H9 (cell line): ENCODE measurements around the gene GABRB1. TPM values are rescaled to one million over a fixed set of nuclear protein-coding genes. Genes with fewer than 3 reads are reported as not detected.

Experiments used
- DNase-seq: peaks from one replicate; pipeline ENCODE4 v3.0.0-alpha.2; 2017
- H2AFZ ChIP-seq: one replicate; pipeline ENCODE4 v1.6.1; 2013; ENCODE audit warnings: mild to moderate bottlenecking, low read length, control low read depth, moderate library complexity
- H2AK5ac ChIP-seq: 2 replicates; pipeline ENCODE4 v1.6.1; 2013; ENCODE audit warnings: low read length, control low read depth, mixed read lengths; ENCODE audit not compliant: insufficient read length
- H2BK120ac ChIP-seq: one replicate; pipeline ENCODE4 v1.6.1; 2013; ENCODE audit warnings: low read depth, mild to moderate bottlenecking, low read length, control low read depth, inconsistent platforms; ENCODE audit not compliant: poor library complexity, severe bottlenecking
- H2BK12ac ChIP-seq: 2 replicates; pipeline ENCODE4 v1.6.1; 2013; ENCODE audit warnings: low read length, control low read depth, mixed read lengths, low read depth; ENCODE audit not compliant: insufficient read length
- H2BK15ac ChIP-seq: 2 replicates; pipeline ENCODE4 v1.6.1; 2013; ENCODE audit warnings: low read depth, low read length, control low read depth
- H2BK20ac ChIP-seq: one replicate; pipeline ENCODE4 v1.6.1; 2013; ENCODE audit warnings: low read depth, mild to moderate bottlenecking, low read length, control low read depth, inconsistent platforms; ENCODE audit not compliant: poor library complexity, severe bottlenecking
- H2BK5ac ChIP-seq: 2 replicates; pipeline ENCODE4 v1.6.1; 2013; ENCODE audit warnings: low read length, control low read depth, mixed read lengths; ENCODE audit not compliant: insufficient read length
- H3K14ac ChIP-seq: 2 replicates; pipeline ENCODE4 v1.6.1; 2013; ENCODE audit warnings: low read length, control low read depth; ENCODE audit not compliant: insufficient read depth
- H3K18ac ChIP-seq: 2 replicates; pipeline ENCODE4 v1.6.1; 2013; ENCODE audit warnings: low read depth, mild to moderate bottlenecking, mixed read lengths, low read length, control low read depth; ENCODE audit not compliant: insufficient read length
- H3K23ac ChIP-seq: 2 replicates; pipeline ENCODE4 v1.6.1; 2013; ENCODE audit warnings: low read length, control low read depth, mixed read lengths, low read depth; ENCODE audit not compliant: insufficient read length
- H3K23me2 ChIP-seq: 2 replicates; pipeline ENCODE4 v1.6.1; 2013; ENCODE audit warnings: low read depth, mild to moderate bottlenecking, mixed read lengths, low read length, control low read depth; ENCODE audit not compliant: insufficient read length, poor library complexity, severe bottlenecking
- H3K27ac ChIP-seq: 2 replicates; pipeline ENCODE4 v1.5.1; 2013; ENCODE audit warnings: low read length, control low read depth, mixed read lengths, low read depth; ENCODE audit not compliant: insufficient read length
- H3K27me3 ChIP-seq: 2 replicates; pipeline ENCODE4 v1.6.1; 2013; ENCODE audit warnings: low read length, control low read depth, inconsistent platforms; ENCODE audit not compliant: insufficient read depth
- H3K4ac ChIP-seq: 2 replicates; pipeline ENCODE4 v1.6.1; 2013; ENCODE audit warnings: low read depth, mild to moderate bottlenecking, control low read depth, inconsistent platforms, low read length, moderate library complexity
- H3K4me1 ChIP-seq: 2 replicates; pipeline ENCODE4 v1.6.1; 2013; ENCODE audit warnings: low read length, control low read depth, inconsistent platforms; ENCODE audit not compliant: insufficient read depth
- H3K4me2 ChIP-seq: 2 replicates; pipeline ENCODE4 v1.6.1; 2013; ENCODE audit warnings: low read length, control low read depth, mixed read lengths; ENCODE audit not compliant: insufficient read length, insufficient read depth
- H3K56ac ChIP-seq: 2 replicates; pipeline ENCODE4 v1.6.1; 2013; ENCODE audit warnings: low read depth, mild to moderate bottlenecking, mixed read lengths, low read length, control low read depth; ENCODE audit not compliant: insufficient read length
- H3K79me1 ChIP-seq: 2 replicates; pipeline ENCODE4 v1.6.1; 2013; ENCODE audit warnings: low read depth, mild to moderate bottlenecking, moderate library complexity, low read length, control low read depth, inconsistent platforms; ENCODE audit not compliant: insufficient read depth, poor library complexity, severe bottlenecking
- H3K79me2 ChIP-seq: 2 replicates; pipeline ENCODE4 v1.6.1; 2013; ENCODE audit warnings: low read length, control low read depth, inconsistent platforms; ENCODE audit not compliant: insufficient read depth
- H3K9ac ChIP-seq: 2 replicates; pipeline ENCODE4 v1.6.1; 2013; ENCODE audit warnings: low read length, control low read depth, mixed read lengths; ENCODE audit not compliant: insufficient read length; ENCODE audit errors: extremely low read depth
- H3K9me3 ChIP-seq: one replicate; pipeline ENCODE4 v1.6.1; 2013; ENCODE audit warnings: low read depth, low read length, inconsistent platforms; ENCODE audit not compliant: control insufficient read depth
- H3T11ph ChIP-seq: one replicate; pipeline ENCODE4 v1.6.1; 2013; ENCODE audit warnings: mild to moderate bottlenecking, low read length, control low read depth, inconsistent platforms
- H4K20me1 ChIP-seq: one replicate; pipeline ENCODE4 v1.6.1; 2013; ENCODE audit not compliant: control insufficient read depth, insufficient read length, insufficient read depth
- H4K5ac ChIP-seq: 2 replicates; pipeline ENCODE4 v1.6.1; 2013; ENCODE audit warnings: low read depth, mild to moderate bottlenecking, mixed read lengths, low read length, control low read depth; ENCODE audit not compliant: insufficient read length
- H4K8ac ChIP-seq: replicated peaks from 2 replicates; pipeline ENCODE4 v1.6.1; 2013; ENCODE audit warnings: low read length, control low read depth, mixed read lengths, low read depth; ENCODE audit not compliant: insufficient read length
- H4K91ac ChIP-seq: 2 replicates; pipeline ENCODE4 v1.6.1; 2013; ENCODE audit warnings: low read depth, mild to moderate bottlenecking, moderate library complexity, mixed read lengths, low read length, control low read depth; ENCODE audit not compliant: insufficient read length
- H3K27ac Mint-ChIP-seq, 3 experiments: 2 replicates in 2 of 3; 3 replicates in 1 of 3; pipeline ENCODE4 v1.8.0; 2020 to 2021; ENCODE audit warnings: mixed read lengths in 3 of 3, mild to moderate bottlenecking in 1 of 3, moderate library complexity in 1 of 3
- H3K27me3 Mint-ChIP-seq: 2 replicates; pipeline ENCODE4 v1.8.0; 2021; ENCODE audit warnings: low read depth, mild to moderate bottlenecking, moderate library complexity, mixed read lengths
- H3K36me3 Mint-ChIP-seq, 3 experiments: 2 replicates in 2 of 3; 3 replicates in 1 of 3; pipeline ENCODE4 v1.8.0; 2020 to 2021; ENCODE audit warnings: low read depth in 3 of 3, mixed read lengths in 3 of 3; ENCODE audit not compliant: insufficient read depth in 1 of 3
- H3K4me1 Mint-ChIP-seq, 2 experiments: 2 replicates each; pipeline ENCODE4 v1.8.0; 2020; ENCODE audit warnings: mixed read lengths in 2 of 2
- H3K4me3 Mint-ChIP-seq, 2 experiments: 2 replicates in 1 of 2; 3 replicates in 1 of 2; pipeline ENCODE4 v1.8.0; 2020 to 2021; ENCODE audit warnings: mild to moderate bottlenecking in 2 of 2, mixed read lengths in 2 of 2, moderate library complexity in 1 of 2
- H3K9me3 Mint-ChIP-seq, 2 experiments: 2 replicates in 1 of 2; 3 replicates in 1 of 2; pipeline ENCODE4 v1.8.0; 2020; ENCODE audit warnings: mild to moderate bottlenecking in 2 of 2, mixed read lengths in 2 of 2, moderate library complexity in 1 of 2
- CTCF ChIP-seq: fragments of 200-600 bp; sonication (generic); conservative IDR thresholded peaks from 3 replicates; pipeline ENCODE4 v1.8.0; 2021; ENCODE audit warnings: antibody characterized with exemption, mild to moderate bottlenecking
- WGBS: extraction: QIAGEN DNeasy Blood & Tissue Kit; methylation state at CpG from one replicate; pipeline ENCODE4 v1.1.7; 2013; ENCODE audit warnings: missing lambda C conversion rate, low lambda C conversion rate, mixed read lengths; ENCODE audit not compliant: insufficient read length; ENCODE audit errors: extremely low coverage; 5-methylcytosine and 5-hydroxymethylcytosine counted together
- total RNA-seq: library from RNA; stranded (reverse); gene quantifications from 2 replicates; pipeline ENCODE4 v1.2.1, GENCODE V29; 2021

The GABRB1 gene
- total RNA-seq, 1 experiment from 2014 or later: 0.39 TPM

DNA sequence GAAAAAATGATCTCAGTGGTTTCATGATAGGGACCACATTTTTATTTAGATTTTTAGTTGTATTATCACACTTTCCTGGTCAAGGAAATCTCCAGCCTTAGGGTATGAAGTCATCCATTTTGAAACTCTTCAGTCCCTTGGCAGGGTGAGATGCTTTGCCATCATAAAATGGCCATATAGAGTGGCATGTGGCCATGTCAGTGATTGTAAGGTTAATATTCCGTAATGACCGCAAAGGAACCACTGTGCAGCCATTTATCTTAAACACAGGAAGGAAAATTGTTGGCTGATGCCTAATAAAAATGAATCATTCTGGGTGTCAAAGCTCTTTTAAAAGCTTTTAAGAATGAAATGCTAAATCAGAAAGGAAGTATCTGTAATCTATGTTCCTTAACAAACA is 396.6 kb downstream of the GABRB1 start:
- no peak overlapping the region for H3K4me2 ChIP-seq
- H3K79me1 ChIP-seq: no peaks in the 10 kb centered on the region
- H3K79me2 ChIP-seq: no peaks in the 10 kb centered on the region
- no peak for TF ChIP-seq CTCF
- WGBS: no CpG with 5 or more reads among the region's 2 CpGs
- Mint-ChIP-seq H3K4me1 (no peaks in the 10 kb centered on the region), H3K4me3 (no peak overlapping the region), H3K27me3 (no peaks in the 10 kb centered on the region), H3K9me3 (no peaks in the 10 kb centered on the region), H3K36me3 (no peaks in the 10 kb centered on the region), H3K27ac (no peak overlapping the region)
- no peak overlapping the region for H2BK5ac ChIP-seq
- no peak overlapping the region for H2BK12ac ChIP-seq
- no peak overlapping the region for H2BK120ac ChIP-seq
- H3K27ac ChIP-seq: no peak overlapping the region
- no peaks in the 10 kb centered on the region for H3K4me1 ChIP-seq
- H3K23me2 ChIP-seq: no peaks in the 10 kb centered on the region
- H4K5ac ChIP-seq: no peak overlapping the region
- no peaks in the 10 kb centered on the region for H4K20me1 ChIP-seq
- H3K14ac ChIP-seq: no peak overlapping the region
- no peaks in the 10 kb centered on the region for H3K9me3 ChIP-seq
- no peak overlapping the region for H2BK15ac ChIP-seq
- H3K27me3 ChIP-seq: no peaks in the 10 kb centered on the region
- no peak overlapping the region for H3K18ac ChIP-seq
- no peak overlapping the region for H2BK20ac ChIP-seq
- H3T11ph ChIP-seq: no peak overlapping the region
- H3K9ac ChIP-seq: no peak overlapping the region
- no peak overlapping the region for H4K91ac ChIP-seq
- H3K4ac ChIP-seq: no peak overlapping the region
- no peak overlapping the region for H2AK5ac ChIP-seq
- no peak for DNase-seq
- H2AFZ ChIP-seq: no peak overlapping the region
- no peak overlapping the region for H3K56ac ChIP-seq
- H3K23ac ChIP-seq: no peak overlapping the region
- no peak overlapping the region for H4K8ac ChIP-seq
